T47D (cell line): ENCODE measurements around the gene TRIM13.
"Not testable (repeated sequence)": the region's sequence is repeated elsewhere in the genome, so short reads cannot be mapped to it uniquely, and the experiment has no call there.

Experiments
- DNase-seq, 2 experiments: peaks; one replicate each; pipeline versions ENCODE4 v3.0.0 to v3.0.0-alpha.2; 2011 to 2012; ENCODE audit warnings: low read depth in 1 of 2, low spot score in 1 of 2
- JUND ChIP-seq: IDR thresholded peaks from 2 replicates; pipeline ENCODE4 v1.6.1; 2012; ENCODE audit warnings: low read depth
- in situ Hi-C: cut with HindIII; loops from 2 replicates; pipeline ENCODE4 v1.10.0; 2016; ENCODE audit warnings: low sequenced_read_pairs, low pct_unique_long_range_greater_than_20kb

TRIM13 gene

GRCh38 chr13:50038266-50038665 is 41.4 kb downstream of the TRIM13 start:
- no peak for DNase-seq
- in situ Hi-C loops = no loop called here
- no peak for TF ChIP-seq JUND

GRCh38 chr13:50052478-50052877 is 55.6 kb downstream of the TRIM13 start:
- DNase-seq = no peak
- no peak for TF ChIP-seq JUND
- in situ Hi-C loops = no loop called here

- no peak for DNase-seq
- TF ChIP-seq JUND = no peak
- in situ Hi-C loops = no loop called here
These were observed 57.0 kb downstream of the TRIM13 start for GRCh38 chr13:50053844-50054243.

- no peak for DNase-seq
- no peak for TF ChIP-seq JUND
- in situ Hi-C loops = no loop called here
These were observed 58.6 kb downstream of the TRIM13 start for GRCh38 chr13:50055454-50055853.

- in situ Hi-C loops = no loop called here
- no peak for TF ChIP-seq JUND
- no peak for DNase-seq
These were observed 63.9 kb downstream of the TRIM13 start for GRCh38 chr13:50060718-50061117.

GRCh38 chr13:50062336-50062735 is 65.5 kb downstream of the TRIM13 start:
- in situ Hi-C loops, DNase-seq: not testable (repeated sequence)

GRCh38 chr13:50065712-50066111 is 68.9 kb downstream of the TRIM13 start:
- no peak for TF ChIP-seq JUND
- no peak for DNase-seq
- in situ Hi-C loops = no loop called here
